ENCODE results near the gene ETV3. TPM values are rescaled to one million over a fixed set of nuclear protein-coding genes. Genes with fewer than 3 reads are reported as not detected.
A peak's percentile ranks its signal among the peaks of the same experiment; 100 is the strongest.
"Not testable (repeated sequence)": the region's sequence is repeated elsewhere in the genome, so short reads cannot be mapped to it uniquely, and the experiment has no call there.

The ETV3 gene
- 10 to 100 TPM in 3 of 4 donors, 1 to 10 TPM in 1; 4.4 to 30.1 (median 19.6) TPM for total RNA-seq

GRCh38 chr1:157138220-157139051, at the start of gene ETV3:
Gene ETV3 (minus strand): TSS chr1:157138395. CDS start chr1:157136352, 2,043 bp downstream.
- peak within 1 kb of the TSS; percentile 91 to 97 for H3K27ac ChIP-seq
- intact Hi-C loops (cut with DNase I; ENCODE audit: low total_unique reads) = no loop called here
- H3K9me3 ChIP-seq = no peaks in the 10 kb centered on the region
- no peaks in the 10 kb centered on the region for H3K27me3 ChIP-seq
- peaks cover 0 to 10% of the 10 kb centered on the region in 2 donors for H3K4me1 ChIP-seq
- TF ChIP-seq POLR2A (IDR thresholded peaks at IDR 0.05) (peak; percentile 79 to 94), CTCF (IDR thresholded peaks at IDR 0.05) (peak in 2 of 4 experiments; percentile 1 to 8)
- no peaks in the 10 kb centered on the region for H3K36me3 ChIP-seq
- peak; percentile 91 to 93 for DNase-seq
- peak within 1 kb of the TSS; percentile 92 to 100 for H3K4me3 ChIP-seq

- no peaks in the 10 kb centered on the region for H3K4me1 ChIP-seq
- H3K9me3 ChIP-seq = no peaks in the 10 kb centered on the region
- no peak for DNase-seq
- H3K27me3 ChIP-seq = no peaks in the 10 kb centered on the region
- intact Hi-C loops (cut with DNase I; ENCODE audit: low total_unique reads) = no loop called here
- H3K27ac ChIP-seq = no peak overlapping the region
- no peak overlapping the region for H3K4me3 ChIP-seq
- TF ChIP-seq CTCF (IDR thresholded peaks at IDR 0.05) (no peak), POLR2A (IDR thresholded peaks at IDR 0.05) (no peak)
- no peaks in the 10 kb centered on the region for H3K36me3 ChIP-seq
These were observed 48.2 kb upstream of the ETV3 start for GRCh38 chr1:157186281-157186992.

GRCh38 chr1:157183870-157184269, 45.7 kb upstream of the ETV3 start:
- DNase-seq = no peak
- Histone ChIP-seq H3K36me3 (no peaks in the 10 kb centered on the region), H3K27ac (no peak overlapping the region), H3K4me3 (no peak overlapping the region), H3K4me1 (no peaks in the 10 kb centered on the region), H3K9me3 (no peaks in the 10 kb centered on the region), H3K27me3 (no peaks in the 10 kb centered on the region)
- no peak for TF ChIP-seq CTCF (IDR thresholded peaks at IDR 0.05)
- no peak for TF ChIP-seq POLR2A (IDR thresholded peaks at IDR 0.05)
- intact Hi-C loops (cut with DNase I; ENCODE audit: low total_unique reads) = no loop called here

GRCh38 chr1:157182371-157182770, 44.2 kb upstream of the ETV3 start:
- H3K27ac ChIP-seq; intact Hi-C loops (cut with DNase I; ENCODE audit: low total_unique reads); H3K9me3 ChIP-seq; H3K4me3 ChIP-seq; H3K4me1 ChIP-seq; H3K36me3 ChIP-seq; H3K27me3 ChIP-seq; DNase-seq: not testable (repeated sequence)

- intact Hi-C loops (cut with DNase I; ENCODE audit: low total_unique reads) = no loop called here
- Histone ChIP-seq H3K4me1 (no peaks in the 10 kb centered on the region), H3K9me3 (no peaks in the 10 kb centered on the region), H3K27ac (no peak overlapping the region), H3K36me3 (no peaks in the 10 kb centered on the region), H3K27me3 (no peaks in the 10 kb centered on the region), H3K4me3 (no peak overlapping the region)
- DNase-seq = no peak
- no peak for TF ChIP-seq POLR2A (IDR thresholded peaks at IDR 0.05)
- TF ChIP-seq CTCF (IDR thresholded peaks at IDR 0.05) = no peak
These were observed 43.6 kb upstream of the ETV3 start for GRCh38 chr1:157181790-157182189.

Measured in uterus (tissue), 4 donors.